H1 (cell line): ENCODE data around the gene USP8.

Experiments used
- CEBPB ChIP-seq: IDR thresholded peaks from 2 replicates; pipeline ENCODE4 v1.6.1; 2012; ENCODE audit warnings: low read depth, low read length
- CREB1 ChIP-seq: IDR thresholded peaks from 2 replicates; pipeline ENCODE4 v1.6.1; 2012; ENCODE audit warnings: inconsistent platforms
- CTCF ChIP-seq, 3 experiments: IDR thresholded peaks; 1 replicate in 2 of 3; 2 replicates in 1 of 3; pipeline versions ENCODE4 v1.5.1 to v1.6.1; 2011; ENCODE audit warnings: low read length in 3 of 3, mild to moderate bottlenecking in 3 of 3, inconsistent platforms in 2 of 3, low read depth in 1 of 3, moderate library complexity in 1 of 3; ENCODE audit not compliant: insufficient read depth in 1 of 3; ENCODE audit errors: control extremely low read depth in 1 of 3
- FOSL1 ChIP-seq: IDR thresholded peaks from 2 replicates; pipeline ENCODE4 v1.6.1; 2011; ENCODE audit warnings: mild to moderate bottlenecking, low read depth, low read length, moderate library complexity; ENCODE audit not compliant: insufficient read depth
- GABPA ChIP-seq: IDR thresholded peaks from 2 replicates; pipeline ENCODE4 v1.6.1; 2011; ENCODE audit warnings: mild to moderate bottlenecking, low read length, moderate library complexity, borderline replicate concordance; ENCODE audit not compliant: insufficient read depth
- PHF8 ChIP-seq: fragments of 200-600 bp; sonication (generic); conservative IDR thresholded peaks from 2 replicates; pipeline ENCODE4 v1.7.1; 2012; ENCODE audit warnings: low read depth, mild to moderate bottlenecking, inconsistent platforms, low read length, moderate library complexity
- POLR2A ChIP-seq, 2 experiments: IDR thresholded peaks; 1 replicate in 1 of 2; 2 replicates in 1 of 2; pipeline ENCODE4 v1.6.1; 2011; ENCODE audit warnings: low read depth in 2 of 2, low read length in 2 of 2, mild to moderate bottlenecking in 2 of 2; ENCODE audit errors: control extremely low read depth in 1 of 2
- RAD21 ChIP-seq, 2 experiments: IDR thresholded peaks in 1 of 2; conservative IDR thresholded peaks in 1 of 2; 2 replicates each; pipeline ENCODE4 v1.6.1; 2011; ENCODE audit warnings: low read depth in 2 of 2, low read length in 2 of 2, improper control_type of control experiment in 1 of 2, inconsistent platforms in 1 of 2, mild to moderate bottlenecking in 1 of 2, moderate library complexity in 1 of 2
- YY1 ChIP-seq: IDR thresholded peaks from 2 replicates; pipeline ENCODE4 v1.6.1; 2011; ENCODE audit warnings: low read depth, mild to moderate bottlenecking, low read length
- TF ChIP-seq, protein P1 (sequence below): IDR thresholded peaks from 2 replicates; pipeline ENCODE4 v1.6.1; 2012; ENCODE audit warnings: inconsistent platforms

DNA sequence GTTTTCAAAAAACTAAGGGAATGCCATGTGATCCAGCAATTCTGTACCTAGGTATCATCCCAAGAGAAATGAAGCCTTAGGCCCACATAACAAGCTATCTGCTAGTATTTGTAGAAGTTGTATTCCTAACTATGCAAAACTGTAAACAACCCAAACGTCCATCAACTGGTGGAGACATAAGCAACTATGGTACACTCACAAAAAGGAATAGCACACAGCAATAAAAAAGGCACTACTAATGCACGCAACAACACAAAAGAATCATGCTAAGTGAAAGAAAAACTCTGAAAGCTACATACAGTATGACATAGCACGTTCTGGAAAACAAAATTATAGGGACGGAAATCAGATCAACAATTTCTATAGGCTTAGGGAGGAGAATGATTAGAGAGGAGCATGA lies 107.0 kb downstream of the USP8 start:
- TF ChIP-seq, protein P1, sequence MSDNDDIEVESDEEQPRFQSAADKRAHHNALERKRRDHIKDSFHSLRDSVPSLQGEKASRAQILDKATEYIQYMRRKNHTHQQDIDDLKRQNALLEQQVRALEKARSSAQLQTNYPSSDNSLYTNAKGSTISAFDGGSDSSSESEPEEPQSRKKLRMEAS, result no peak
- TF ChIP-seq CTCF (IDR thresholded peaks at IDR 0.05; ENCODE audit: control extremely low read depth in 1 of 3, insufficient read depth in 1 of 3, low read depth in 1 of 3, low read length in 3 of 3) (no peak), PHF8 (no peak), FOSL1 (no peak), RAD21 (IDR thresholded peaks at IDR 0.05 in 1 of 2, conservative IDR thresholded peaks at IDR 0.05 in 1 of 2; ENCODE audit: low read depth in 2 of 2, low read length in 2 of 2) (no peak), CEBPB (no peak), GABPA (no peak), POLR2A (IDR thresholded peaks at IDR 0.05; ENCODE audit: control extremely low read depth in 1 of 2, low read depth in 2 of 2, low read length in 2 of 2) (no peak), YY1 (no peak), CREB1 (no peak)
